ENCODE data around the gene SFTA2.
"Not testable (repeated sequence)": the region's sequence is repeated elsewhere in the genome, so short reads cannot be mapped to it uniquely, and the experiment has no call there.

Gene SFTA2

GRCh38 chr6:30912746-30913520 lies 19.0 kb downstream of the SFTA2 start:
- ATAC-seq = no peak

GRCh38 chr6:30910473-30910872 lies 21.5 kb downstream of the SFTA2 start:
- not testable (repeated sequence) for ATAC-seq

More at GRCh38 chr6:30912746-30913520, 19.0 kb downstream of the SFTA2 start:
- TF ChIP-seq TCF4 (CRISPR knock-in tag; IDR thresholded peaks at IDR 0.05; ENCODE audit: borderline replicate concordance) (no peak), POU6F1 (CRISPR knock-in tag; IDR thresholded peaks at IDR 0.05; ENCODE audit: borderline replicate concordance, low read depth) (no peak), CSRNP3 (CRISPR knock-in tag; IDR thresholded peaks at IDR 0.05) (no peak)

- no peak for ATAC-seq
- TF ChIP-seq ARNTL (CRISPR knock-in tag; IDR thresholded peaks at IDR 0.05; ENCODE audit: borderline replicate concordance, low read depth) (no peak), ESRRG (CRISPR knock-in tag; IDR thresholded peaks at IDR 0.05) (no peak), SNAI2 (CRISPR knock-in tag; IDR thresholded peaks at IDR 0.05) (no peak), ZFP3 (CRISPR knock-in tag; IDR thresholded peaks at IDR 0.05) (no peak), ZNF70 (CRISPR knock-in tag; IDR thresholded peaks at IDR 0.05) (no peak), PATZ1 (CRISPR knock-in tag; IDR thresholded peaks at IDR 0.05; ENCODE audit: borderline replicate concordance) (no peak), POU6F1 (CRISPR knock-in tag; IDR thresholded peaks at IDR 0.05; ENCODE audit: borderline replicate concordance, low read depth) (no peak), CSRNP3 (CRISPR knock-in tag; IDR thresholded peaks at IDR 0.05) (no peak), TOX (CRISPR knock-in tag; IDR thresholded peaks at IDR 0.05; ENCODE audit: borderline replicate concordance) (no peak), ZNF565 (CRISPR knock-in tag; conservative IDR thresholded peaks at IDR 0.05; ENCODE audit: low read depth) (no peak), TSHZ2 (CRISPR knock-in tag; IDR thresholded peaks at IDR 0.05) (no peak), BACH2 (CRISPR knock-in tag; IDR thresholded peaks at IDR 0.05; ENCODE audit: borderline replicate concordance) (no peak), CREB5 (CRISPR knock-in tag; IDR thresholded peaks at IDR 0.05; ENCODE audit: low read depth) (no peak), ZFP30 (CRISPR knock-in tag; IDR thresholded peaks at IDR 0.05) (no peak), ZC3H10 (CRISPR knock-in tag; IDR thresholded peaks at IDR 0.05) (no peak), TCF4 (CRISPR knock-in tag; IDR thresholded peaks at IDR 0.05; ENCODE audit: borderline replicate concordance) (no peak), ISL1 (CRISPR knock-in tag; IDR thresholded peaks at IDR 0.05) (no peak)
Observed at GRCh38 chr6:30908700-30909099, 23.3 kb downstream of the SFTA2 start.

Data from SK-N-SH treated with all-trans-retinoic acid at 6 μM for 48 hours (cell line).